ENCODE measurements around the gene POLRMT. TPM values are rescaled to one million over a fixed set of nuclear protein-coding genes. Genes with fewer than 3 reads are reported as not detected.

The POLRMT gene
- total RNA-seq, 1 experiment from 2014 or later, result 104 TPM

- Histone ChIP-seq H2BK120ac (ENCODE audit: low read depth, low read length, poor library complexity, severe bottlenecking) (no peak overlapping the region), H3K9me3 (ENCODE audit: control insufficient read depth, low read depth, low read length) (no peaks in the 10 kb centered on the region), H2AK5ac (ENCODE audit: insufficient read length, low read length) (no peak overlapping the region), H3K56ac (ENCODE audit: insufficient read length, low read depth, low read length) (no peak overlapping the region), H3K4ac (ENCODE audit: low read depth, low read length) (no peak overlapping the region), H3K9ac (ENCODE audit: extremely low read depth, insufficient read length, low read length) (no peak overlapping the region), H2BK12ac (ENCODE audit: insufficient read length, low read depth, low read length) (no peak overlapping the region), H3T11ph (ENCODE audit: low read length) (no peak overlapping the region), H4K8ac (replicated peaks; ENCODE audit: insufficient read length, low read depth, low read length) (no peak overlapping the region), H2BK15ac (ENCODE audit: low read depth, low read length) (no peak overlapping the region), H2BK20ac (ENCODE audit: low read depth, low read length, poor library complexity, severe bottlenecking) (no peak overlapping the region), H3K4me2 (ENCODE audit: insufficient read depth, insufficient read length, low read length) (no peak overlapping the region), H3K79me2 (ENCODE audit: insufficient read depth, low read length) (no peaks in the 10 kb centered on the region), H3K23me2 (ENCODE audit: insufficient read length, low read depth, low read length, poor library complexity, severe bottlenecking) (no peaks in the 10 kb centered on the region), H3K4me1 (ENCODE audit: insufficient read depth, low read length) (no peaks in the 10 kb centered on the region), H4K91ac (ENCODE audit: insufficient read length, low read depth, low read length) (no peak overlapping the region), H3K27me3 (ENCODE audit: insufficient read depth, low read length) (no peaks in the 10 kb centered on the region; the same call in 1 of the 2 replicates), H4K20me1 (ENCODE audit: control insufficient read depth, insufficient read depth, insufficient read length) (no peaks in the 10 kb centered on the region), H3K18ac (ENCODE audit: insufficient read length, low read depth, low read length) (no peak overlapping the region), H3K14ac (ENCODE audit: insufficient read depth, low read length) (no peak overlapping the region), H2BK5ac (ENCODE audit: insufficient read length, low read length) (no peak overlapping the region), H3K27ac (ENCODE audit: insufficient read length, low read depth, low read length) (no peak overlapping the region), H3K23ac (ENCODE audit: insufficient read length, low read depth, low read length) (no peak overlapping the region), H2AFZ (ENCODE audit: low read length) (no peak overlapping the region), H3K79me1 (ENCODE audit: insufficient read depth, low read depth, low read length, poor library complexity, severe bottlenecking) (no peaks in the 10 kb centered on the region), H4K5ac (ENCODE audit: insufficient read length, low read depth, low read length) (no peak overlapping the region)
- TF ChIP-seq, protein P1, sequence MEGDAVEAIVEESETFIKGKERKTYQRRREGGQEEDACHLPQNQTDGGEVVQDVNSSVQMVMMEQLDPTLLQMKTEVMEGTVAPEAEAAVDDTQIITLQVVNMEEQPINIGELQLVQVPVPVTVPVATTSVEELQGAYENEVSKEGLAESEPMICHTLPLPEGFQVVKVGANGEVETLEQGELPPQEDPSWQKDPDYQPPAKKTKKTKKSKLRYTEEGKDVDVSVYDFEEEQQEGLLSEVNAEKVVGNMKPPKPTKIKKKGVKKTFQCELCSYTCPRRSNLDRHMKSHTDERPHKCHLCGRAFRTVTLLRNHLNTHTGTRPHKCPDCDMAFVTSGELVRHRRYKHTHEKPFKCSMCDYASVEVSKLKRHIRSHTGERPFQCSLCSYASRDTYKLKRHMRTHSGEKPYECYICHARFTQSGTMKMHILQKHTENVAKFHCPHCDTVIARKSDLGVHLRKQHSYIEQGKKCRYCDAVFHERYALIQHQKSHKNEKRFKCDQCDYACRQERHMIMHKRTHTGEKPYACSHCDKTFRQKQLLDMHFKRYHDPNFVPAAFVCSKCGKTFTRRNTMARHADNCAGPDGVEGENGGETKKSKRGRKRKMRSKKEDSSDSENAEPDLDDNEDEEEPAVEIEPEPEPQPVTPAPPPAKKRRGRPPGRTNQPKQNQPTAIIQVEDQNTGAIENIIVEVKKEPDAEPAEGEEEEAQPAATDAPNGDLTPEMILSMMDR (conservative IDR thresholded peaks at IDR 0.05), result no peak
- DNase-seq, result no peak
- Mint-ChIP-seq H3K36me3 (ENCODE audit: insufficient read depth in 1 of 3, low read depth in 3 of 3) (peaks cover 3 to 7% (median 4%) of the 10 kb centered on the region in 3 experiments; a peak in 6 of 7 replicates), H3K4me3 (no peak overlapping the region; a peak in 1 of 5 replicates), H3K4me1 (peaks cover 4 to 5% of the 10 kb centered on the region in 2 experiments; a peak in 3 of 4 replicates), H3K9me3 (0 out of 5 replicates have a peak, but pooled peaks cover 0 to 3% of the 10 kb centered on the region in 2 experiments), H3K27ac (no peak overlapping the region), H3K27me3 (ENCODE audit: low read depth) (peaks cover 29% of the 10 kb centered on the region)
- WGBS (ENCODE audit: extremely low coverage, insufficient read length, low lambda C conversion rate), result no CpG with 5 or more reads among the region's 31 CpGs
Measured at GRCh38 chr19:640606-641189, 7.4 kb upstream of the POLRMT start.
